GM19099 (cell line): ENCODE measurements around the gene TMEM18.

Source experiments
- POLR2A ChIP-seq: IDR thresholded peaks from 3 replicates; pipeline ENCODE4 v1.6.1; 2011; ENCODE audit warnings: low read depth; ENCODE audit not compliant: insufficient read length; ENCODE audit errors: extremely low read depth

The TMEM18 gene

DNA sequence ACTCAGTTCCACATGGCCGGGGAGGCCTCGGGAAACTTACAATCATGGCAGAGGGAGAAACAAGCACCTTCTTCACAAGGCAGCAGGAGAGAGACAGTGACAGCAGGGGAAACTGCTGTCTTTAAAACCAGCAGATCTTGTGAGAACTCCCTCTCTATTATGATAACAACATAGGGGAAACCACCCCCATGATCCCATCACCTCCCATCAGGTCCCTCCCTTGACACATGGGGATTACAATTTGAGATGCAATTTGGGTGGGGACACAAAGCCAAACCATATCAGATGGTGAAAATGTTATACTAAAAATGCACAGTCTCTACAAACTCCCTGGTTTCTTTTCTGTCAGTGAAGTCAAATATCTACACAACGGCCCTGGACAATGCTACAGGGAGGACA lies 9.2 kb downstream of the TMEM18 start:
- TF ChIP-seq POLR2A = no peak

DNA sequence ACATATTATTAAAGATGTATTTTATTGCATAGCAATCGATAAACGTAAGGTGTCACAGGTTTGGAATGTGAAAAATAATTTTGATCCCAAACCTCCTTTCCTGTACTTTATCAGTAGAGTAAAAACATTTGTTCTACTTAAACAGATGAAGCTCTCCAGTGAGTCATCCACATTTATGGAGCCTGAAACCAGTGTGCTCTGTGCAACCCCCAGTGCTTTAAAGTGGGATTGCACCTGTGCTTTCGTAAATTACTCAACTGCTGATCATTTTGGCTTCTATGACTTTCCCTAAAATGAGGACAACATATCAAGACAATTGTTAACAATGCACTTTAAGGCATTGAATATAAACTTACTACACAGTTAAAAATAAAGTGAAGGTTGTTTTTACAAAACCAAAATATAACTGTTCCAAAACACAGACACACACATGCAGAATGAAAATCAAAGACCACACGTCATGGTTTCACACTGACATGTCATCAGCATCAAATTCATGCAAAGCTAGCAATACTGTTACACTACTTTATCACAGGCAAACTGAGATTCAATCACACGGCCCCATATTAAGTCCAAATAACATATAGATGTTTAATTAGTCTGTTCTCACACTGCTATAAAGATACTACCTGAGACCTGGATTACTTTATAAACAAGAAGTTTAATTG lies 9.7 kb downstream of the TMEM18 start:
- TF ChIP-seq POLR2A = no peak

DNA sequence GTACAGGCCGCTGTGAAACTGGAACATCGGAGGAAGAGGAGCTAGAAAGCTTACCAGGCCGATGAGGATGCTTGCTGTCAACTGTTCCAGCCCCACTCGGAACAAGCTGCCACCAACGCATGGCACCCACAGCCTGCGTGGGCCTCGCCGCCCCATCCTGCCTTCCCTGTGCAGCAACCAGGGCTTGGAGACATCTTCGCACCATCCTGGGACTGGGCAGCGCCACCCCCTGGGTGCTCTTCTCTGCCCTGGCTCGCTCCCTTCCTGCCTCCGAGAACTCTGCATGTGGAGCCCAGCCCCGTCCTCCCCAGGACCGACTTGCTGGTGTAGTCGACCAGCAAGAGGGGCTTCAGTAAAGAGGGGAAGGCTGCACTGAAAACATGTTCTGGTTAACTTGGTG lies 10.8 kb downstream of the TMEM18 start:
- no peak for TF ChIP-seq POLR2A

DNA sequence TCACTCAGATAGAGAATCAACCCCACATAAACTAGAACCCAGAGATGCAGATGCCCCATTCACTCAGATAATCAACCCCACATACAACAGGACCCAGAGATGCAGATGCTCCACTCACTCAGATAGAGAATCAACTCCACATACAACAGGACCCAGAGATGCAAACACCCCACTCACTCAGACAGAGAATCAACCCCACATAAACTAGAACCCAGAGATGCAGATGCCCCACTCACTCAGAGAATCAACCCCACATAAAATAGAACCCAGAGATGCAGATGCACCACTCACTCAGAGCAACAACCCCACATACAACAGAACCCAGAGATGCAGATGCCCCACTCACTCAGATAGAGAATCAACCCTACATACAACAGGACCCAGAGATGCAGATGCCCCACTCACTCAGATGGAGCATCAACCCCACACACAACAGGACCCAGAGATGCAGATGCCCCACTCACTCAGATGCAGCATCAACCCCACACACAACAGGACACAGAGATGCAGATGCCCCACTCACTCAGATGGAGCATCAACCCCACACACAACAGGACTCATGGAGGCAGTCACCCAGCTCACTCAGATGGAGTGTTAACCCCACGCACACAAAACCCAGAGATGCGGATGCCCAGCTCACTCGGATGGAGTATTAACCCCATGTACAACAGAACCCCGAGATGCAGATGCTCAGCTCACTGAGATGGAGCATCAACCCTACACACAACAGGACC lies 11.7 kb downstream of the TMEM18 start:
- no peak for TF ChIP-seq POLR2A

DNA sequence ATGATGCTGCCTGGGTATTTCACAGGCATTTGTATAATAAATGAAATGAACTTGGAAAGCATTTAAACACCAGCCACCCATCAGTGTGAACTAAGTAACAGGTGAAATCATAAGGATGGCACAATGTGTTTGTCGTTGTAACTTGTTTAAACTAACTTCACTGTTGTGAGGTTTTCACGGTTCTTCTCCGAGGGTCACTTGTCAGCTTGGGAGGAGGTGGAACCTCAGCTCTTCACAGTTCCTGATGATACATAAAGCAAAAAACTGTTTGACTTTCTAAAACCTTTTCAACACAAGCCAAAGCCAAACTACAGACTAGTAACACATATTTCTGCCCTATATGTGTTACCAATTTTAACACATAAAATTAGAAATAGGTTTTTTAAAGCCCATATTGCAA lies 13.1 kb downstream of the TMEM18 start:
- no peak for TF ChIP-seq POLR2A

DNA sequence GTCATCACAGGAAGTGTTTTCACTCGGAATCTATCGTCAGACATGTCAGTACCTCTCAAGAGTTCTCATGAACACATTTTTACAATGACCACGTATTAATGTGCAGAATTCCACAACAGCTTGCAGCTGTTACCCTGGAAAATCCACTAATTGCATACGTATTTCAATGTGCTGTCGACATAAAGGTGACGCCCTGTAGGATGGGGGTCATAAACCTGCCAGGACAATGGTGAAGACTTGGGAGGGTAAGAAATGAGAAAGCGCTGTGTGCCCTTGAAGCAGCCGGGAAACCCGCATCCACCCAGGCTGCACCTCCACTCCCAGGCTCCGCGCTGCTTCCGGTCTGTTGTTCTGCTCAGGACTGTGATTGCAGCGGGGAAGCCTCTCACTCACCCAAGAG lies 14.0 kb downstream of the TMEM18 start:
- TF ChIP-seq POLR2A = no peak

DNA sequence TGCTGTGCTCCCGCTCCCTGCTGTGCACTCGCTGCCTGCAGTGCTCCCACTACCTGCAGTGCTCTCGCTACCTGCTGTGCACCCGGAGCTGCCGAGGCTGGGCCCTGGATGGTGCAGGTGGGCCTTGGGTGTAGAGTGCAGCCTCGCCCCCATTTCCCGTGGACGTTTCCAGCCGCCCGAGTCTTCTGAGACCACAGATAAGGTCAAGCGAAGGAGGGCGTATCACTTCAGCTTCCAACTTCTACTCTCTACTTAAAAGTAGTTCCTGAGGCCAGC lies 15.9 kb downstream of the TMEM18 start:
- no peak for TF ChIP-seq POLR2A

DNA sequence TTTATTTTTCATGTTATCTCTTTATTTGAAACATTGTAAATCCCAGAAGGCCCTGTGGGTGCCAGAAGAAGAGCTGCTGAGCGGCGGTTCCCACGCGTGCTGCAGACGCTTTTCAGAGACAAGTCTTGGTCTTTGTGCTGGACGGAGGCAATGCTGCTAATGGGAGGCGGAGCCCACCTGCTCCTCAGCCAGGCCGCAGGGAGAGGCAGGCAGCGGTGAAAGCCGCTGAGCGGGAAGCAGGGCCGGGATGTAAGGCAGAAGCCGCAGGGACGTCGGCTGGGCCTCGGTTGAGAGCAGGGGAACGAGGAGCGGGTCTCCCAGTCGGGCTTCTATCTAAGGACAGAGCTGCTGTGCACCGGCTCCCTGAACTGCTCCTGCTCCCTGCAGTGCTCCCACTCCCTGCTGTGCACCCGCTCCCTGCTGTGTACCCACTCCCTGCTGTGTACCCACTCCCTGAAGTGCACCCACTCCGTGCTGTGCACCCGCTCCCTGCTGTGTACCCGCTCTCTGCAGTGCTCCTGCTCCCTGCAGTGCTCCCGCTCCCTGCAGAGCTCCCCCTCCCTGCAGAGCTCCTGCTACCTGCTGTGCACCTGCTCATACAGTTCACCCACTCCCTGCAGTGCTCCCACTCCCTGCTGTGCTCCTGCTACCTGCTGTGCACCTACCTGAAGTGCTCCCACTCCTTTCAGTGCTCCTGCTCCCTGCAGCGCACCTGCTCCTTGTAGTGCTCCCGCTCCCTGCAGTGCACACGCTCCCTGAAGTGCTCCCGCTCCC lies 16.4 kb downstream of the TMEM18 start:
- TF ChIP-seq POLR2A = no peak

DNA sequence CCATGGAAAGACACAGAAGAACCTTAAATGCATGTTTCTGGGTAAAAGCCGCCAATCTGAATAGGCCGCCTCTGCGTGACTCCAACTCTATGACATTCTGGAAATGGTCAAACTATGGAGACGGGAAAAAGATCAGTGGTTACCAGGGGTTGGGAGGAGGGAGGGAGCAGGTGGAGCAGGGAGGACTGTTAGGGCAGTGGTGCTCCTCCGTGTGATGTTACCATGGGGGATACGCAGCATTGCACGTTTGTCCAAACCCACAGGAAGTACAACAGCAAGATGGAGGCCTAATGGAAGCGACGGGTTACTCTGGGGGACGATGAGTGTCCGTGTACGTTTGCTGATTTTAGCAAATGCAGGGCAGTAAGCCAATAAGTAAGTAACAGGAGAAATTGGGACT lies 17.2 kb downstream of the TMEM18 start:
- no peak for TF ChIP-seq POLR2A

DNA sequence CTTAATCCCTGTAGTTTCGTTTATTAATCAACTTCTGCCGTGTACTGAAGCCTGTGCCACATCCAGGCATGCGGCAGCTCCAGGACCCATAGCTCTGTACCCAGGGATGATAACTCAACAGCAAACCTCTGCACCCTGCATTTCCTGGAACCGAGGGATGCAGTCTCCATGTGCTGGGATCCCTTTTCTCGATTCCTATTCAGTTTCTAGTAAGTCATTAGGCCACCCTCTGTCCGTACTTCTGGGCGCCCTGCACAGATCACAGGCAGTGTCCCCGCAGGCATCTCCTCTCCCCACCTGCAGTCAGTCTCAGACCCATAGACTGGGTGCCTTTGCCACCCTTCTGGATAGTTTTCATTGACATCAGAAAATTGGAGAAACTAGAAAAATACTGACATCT lies 18.8 kb downstream of the TMEM18 start:
- no peak for TF ChIP-seq POLR2A

DNA sequence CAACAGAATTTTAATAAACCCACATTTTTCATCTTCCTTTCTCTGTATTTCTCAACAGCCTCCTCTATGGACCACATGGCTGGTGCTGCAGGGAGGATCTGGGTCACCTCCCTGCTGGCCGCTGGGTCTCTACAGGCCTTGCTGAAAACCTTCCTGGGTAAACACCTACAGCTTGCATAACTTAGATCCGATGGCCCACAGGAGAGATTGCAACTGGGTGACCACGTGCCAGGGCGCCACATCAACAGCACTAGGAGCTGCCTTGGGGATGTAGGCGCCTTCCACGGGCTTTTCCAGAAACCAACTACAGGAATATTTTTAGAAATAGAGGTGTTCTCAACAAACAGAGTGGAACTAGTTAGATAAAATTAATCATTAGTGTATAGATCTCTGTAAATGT lies 19.4 kb downstream of the TMEM18 start:
- TF ChIP-seq POLR2A = no peak

DNA sequence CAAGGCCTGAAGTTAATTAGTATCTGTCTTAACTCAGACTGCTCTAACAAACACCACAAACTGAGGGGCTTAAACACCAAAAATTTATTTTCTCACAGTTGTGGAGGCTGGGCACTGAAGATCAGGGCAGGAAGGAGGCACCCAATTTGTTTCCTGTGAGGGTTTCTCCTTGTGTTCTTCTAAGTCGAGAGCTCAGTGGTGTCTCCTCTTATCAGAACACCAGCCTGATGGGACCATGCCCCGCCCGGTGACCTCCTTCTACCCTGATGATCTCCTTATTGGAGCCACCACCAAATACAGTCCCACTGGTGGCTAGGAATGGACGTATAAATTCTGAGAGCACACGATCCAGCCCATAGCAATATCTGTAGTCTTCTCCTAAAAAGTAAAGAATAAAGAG lies 20.5 kb downstream of the TMEM18 start:
- no peak for TF ChIP-seq POLR2A

DNA sequence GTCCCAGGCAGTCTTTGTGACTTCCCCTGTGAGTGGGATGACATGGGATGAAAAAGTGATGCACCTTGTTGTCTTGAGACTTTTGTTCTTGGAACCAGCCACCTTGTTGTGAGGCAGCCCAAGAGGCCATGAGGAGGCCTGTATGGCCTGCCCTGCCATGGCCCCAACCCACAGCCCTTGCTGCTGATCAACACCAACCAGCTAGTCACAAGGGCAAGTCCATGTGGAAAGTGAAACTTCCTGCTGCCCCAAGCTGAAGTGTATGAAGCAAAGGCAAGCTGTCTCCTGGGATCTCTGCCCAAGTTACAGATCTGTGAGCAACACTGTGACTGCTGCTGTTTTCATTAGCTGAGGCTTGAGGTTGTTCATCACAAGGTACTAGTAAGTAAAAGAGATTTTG lies 21.6 kb downstream of the TMEM18 start:
- no peak for TF ChIP-seq POLR2A

DNA sequence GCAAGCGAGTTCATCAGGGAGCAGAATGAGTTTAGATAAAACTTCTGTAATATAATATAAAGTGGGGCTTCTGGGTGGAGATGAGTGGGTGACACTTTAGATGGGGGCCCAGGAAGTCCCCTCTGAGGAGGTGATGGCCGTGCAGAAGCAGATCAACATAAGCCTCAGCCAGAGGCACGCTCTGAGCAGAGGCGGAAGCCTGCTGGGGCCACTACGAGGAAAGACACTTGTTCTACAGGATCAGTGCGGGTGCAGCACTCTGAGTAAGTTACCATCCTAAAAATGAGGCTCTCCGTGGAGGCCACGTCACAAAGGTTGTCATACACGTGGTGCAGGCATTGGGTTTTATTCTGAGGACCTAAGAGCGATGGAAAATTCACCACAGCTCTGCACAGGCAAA lies 22.3 kb downstream of the TMEM18 start:
- no peak for TF ChIP-seq POLR2A

DNA sequence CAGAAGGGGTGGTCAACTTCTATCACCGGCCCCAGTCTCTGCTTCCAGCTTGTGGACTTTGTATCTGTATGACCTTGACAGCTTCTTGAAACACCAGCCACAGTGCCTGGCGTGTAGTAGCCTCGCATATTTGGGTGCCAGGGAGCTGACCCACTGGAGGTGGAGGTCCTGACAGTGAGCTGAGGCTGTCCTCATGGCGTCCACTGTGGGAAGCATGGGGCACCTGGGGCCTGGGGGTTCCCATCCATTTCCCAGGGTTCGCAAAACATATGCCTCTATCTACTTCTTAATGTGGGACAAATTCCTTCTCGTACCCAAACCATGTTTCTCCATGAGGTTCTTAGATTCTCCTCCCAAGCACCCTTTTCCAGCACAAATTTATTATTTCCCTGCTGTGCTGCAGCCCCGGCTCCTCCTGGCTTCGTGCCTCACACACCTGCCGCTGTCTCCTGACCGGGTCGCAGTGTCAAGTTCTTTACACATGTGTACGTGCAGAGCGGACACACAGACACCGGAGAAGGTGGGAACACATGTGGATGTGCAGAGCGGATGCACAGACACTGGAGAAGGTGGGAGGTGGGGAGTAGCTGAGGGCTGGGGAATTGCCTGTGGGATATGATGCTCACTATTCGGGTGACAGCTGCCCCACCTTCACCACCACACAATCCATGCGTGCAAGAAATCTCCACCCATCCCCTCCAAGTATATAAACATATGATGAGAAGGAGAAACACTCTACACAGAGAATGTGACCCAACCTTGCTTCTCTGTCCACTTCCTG lies 23.4 kb downstream of the TMEM18 start:
- TF ChIP-seq POLR2A = no peak
